ENCODE measurements around the gene PRMT7. TPM values are rescaled to one million over a fixed set of nuclear protein-coding genes. Genes with fewer than 3 reads are reported as not detected.

Gene PRMT7
- total and polyA plus RNA-seq, 2 donors (not counting 1 experiment from before 2014, with no cell fraction given): 76.9 to 80.4 TPM

DNA sequence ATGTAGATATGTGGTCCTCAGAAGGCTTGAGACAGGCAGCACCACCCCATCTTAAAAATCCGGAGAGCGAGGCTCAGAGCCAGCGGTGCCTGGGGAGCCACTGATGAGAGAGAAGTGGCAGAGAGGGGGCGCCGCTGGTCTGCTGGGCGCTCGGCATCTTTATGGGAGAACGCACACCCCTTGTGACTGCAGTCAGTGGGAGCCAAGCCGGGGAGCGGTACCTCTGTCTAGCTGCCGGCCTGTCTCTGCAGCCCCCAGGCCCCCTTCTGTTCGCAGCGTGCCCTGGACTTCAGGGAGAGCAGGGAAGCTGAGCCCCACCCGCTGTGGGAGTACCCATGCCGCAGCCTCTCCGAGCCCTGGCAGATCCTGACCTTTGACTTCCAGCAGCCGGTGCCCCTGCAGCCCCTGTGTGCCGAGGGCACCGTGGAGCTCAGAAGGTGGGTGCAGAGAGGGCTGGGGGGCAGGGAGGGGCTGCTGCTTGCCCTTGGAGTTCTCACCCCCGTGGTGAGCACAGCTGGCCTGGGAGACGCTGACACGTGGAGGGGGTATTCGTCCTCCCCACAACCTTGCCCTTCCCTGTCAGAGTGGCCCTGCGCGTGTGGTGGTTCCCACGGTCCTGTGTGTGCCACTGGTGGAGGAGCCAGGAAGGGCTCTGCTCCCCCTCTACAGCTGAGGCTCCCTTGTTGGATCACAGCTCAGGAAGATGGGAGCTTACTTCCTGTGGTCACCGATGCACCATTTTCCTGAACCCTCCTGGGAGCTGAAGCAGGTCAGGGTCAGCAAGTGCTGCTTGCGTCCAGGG lies 44.8 kb downstream of the PRMT7 start:
- H3K27me3 Mint-ChIP-seq: no peaks in the 10 kb centered on the region
- no peak overlapping the region for H3K27ac Mint-ChIP-seq
- Histone ChIP-seq H3K4me2 (replicated peaks; ENCODE audit: low read depth, low read length, poor library complexity, severe bottlenecking) (peak overlapping the region; percentile 62), H3K36me3 (replicated peaks in 1 of 2; ENCODE audit: control extremely low read depth in 1 of 2, control insufficient read depth in 1 of 2, extremely low read depth in 1 of 2, insufficient read depth in 2 of 2, low read length in 1 of 2) (peaks cover 0 to 66% of the 10 kb centered on the region in 2 experiments), H3K4me1 (ENCODE audit: control insufficient read depth in 2 of 2, insufficient read depth in 2 of 2, low read length in 2 of 2) (peaks cover 15 to 18% of the 10 kb centered on the region in 2 donors), H3K4me3 (ENCODE audit: control extremely low read depth in 1 of 5, extremely low read depth in 1 of 5, insufficient read depth in 1 of 5, low read depth in 2 of 5, low read length in 4 of 5) (no peak overlapping the region), H3K9ac (ENCODE audit: low read length) (no peak overlapping the region), H3K27me3 (replicated peaks in 1 of 4; ENCODE audit: control extremely low read depth in 1 of 4, control insufficient read depth in 3 of 4, insufficient read depth in 4 of 4, low read length in 3 of 4) (no peaks in the 10 kb centered on the region), H2AFZ (ENCODE audit: insufficient read depth, low read depth, low read length, poor library complexity, severe bottlenecking) (no peak overlapping the region), H4K20me1 (ENCODE audit: control insufficient read depth, insufficient read depth, low read length, poor library complexity, severe bottlenecking) (peaks cover 8% of the 10 kb centered on the region), H3K9me3 (ENCODE audit: control extremely low read depth in 1 of 3, control insufficient read depth in 2 of 3, insufficient read depth in 1 of 3, low read length in 2 of 3) (peaks cover 0 to 3% (median 0%) of the 10 kb centered on the region in 3 donors), H3K79me2 (ENCODE audit: control insufficient read depth, insufficient read depth, low read length) (no peaks in the 10 kb centered on the region), H3K27ac (ENCODE audit: low read length in 2 of 2) (no peak overlapping the region)
- ChIA-PET CTCF (interaction anchor here (0.6 to 1.3 kb wide), 3 partner anchors 13 to 165 kb away, joined by 3 to 5 read pairs (median 3); no protein-coding TSS in a partner anchor), POLR2A (interaction anchor here (0.7 kb wide), 1 partner anchor 908 kb away, joined by 3 read pairs; no protein-coding TSS in a partner anchor)
- no peak for TF ChIP-seq EZH2 (IDR thresholded peaks at IDR 0.05; ENCODE audit: borderline replicate concordance, insufficient read depth, low read depth, low read length, poor library complexity, severe bottlenecking)
- TF ChIP-seq, protein P1, sequence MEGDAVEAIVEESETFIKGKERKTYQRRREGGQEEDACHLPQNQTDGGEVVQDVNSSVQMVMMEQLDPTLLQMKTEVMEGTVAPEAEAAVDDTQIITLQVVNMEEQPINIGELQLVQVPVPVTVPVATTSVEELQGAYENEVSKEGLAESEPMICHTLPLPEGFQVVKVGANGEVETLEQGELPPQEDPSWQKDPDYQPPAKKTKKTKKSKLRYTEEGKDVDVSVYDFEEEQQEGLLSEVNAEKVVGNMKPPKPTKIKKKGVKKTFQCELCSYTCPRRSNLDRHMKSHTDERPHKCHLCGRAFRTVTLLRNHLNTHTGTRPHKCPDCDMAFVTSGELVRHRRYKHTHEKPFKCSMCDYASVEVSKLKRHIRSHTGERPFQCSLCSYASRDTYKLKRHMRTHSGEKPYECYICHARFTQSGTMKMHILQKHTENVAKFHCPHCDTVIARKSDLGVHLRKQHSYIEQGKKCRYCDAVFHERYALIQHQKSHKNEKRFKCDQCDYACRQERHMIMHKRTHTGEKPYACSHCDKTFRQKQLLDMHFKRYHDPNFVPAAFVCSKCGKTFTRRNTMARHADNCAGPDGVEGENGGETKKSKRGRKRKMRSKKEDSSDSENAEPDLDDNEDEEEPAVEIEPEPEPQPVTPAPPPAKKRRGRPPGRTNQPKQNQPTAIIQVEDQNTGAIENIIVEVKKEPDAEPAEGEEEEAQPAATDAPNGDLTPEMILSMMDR (IDR thresholded peaks at IDR 0.05): no peak
- DNase-seq: no peak
- H3K9me3 Mint-ChIP-seq (ENCODE audit: insufficient read depth): no peaks in the 10 kb centered on the region
- intact Hi-C loops (cut with micrococcal nuclease): no loop called here
- WGBS (ENCODE audit: insufficient coverage): 78% methylated on average over 24 of the region's 28 CpGs
- H3K4me3 Mint-ChIP-seq: no peak overlapping the region
- no peak for ATAC-seq (ENCODE audit: low read depth)
- peaks cover 18% of the 10 kb centered on the region for H3K4me1 Mint-ChIP-seq
